Endodermal cell (in vitro differentiated cells): Measurements from ENCODE around the gene OR1F1. TPM values are rescaled to one million over a fixed set of nuclear protein-coding genes. Genes with fewer than 3 reads are reported as not detected.
A peak's percentile ranks its signal among the peaks of the same experiment; 100 is the strongest.

Experiments used
- DNase-seq: peaks from one replicate; pipeline ENCODE4 v3.0.0-alpha.2; 2017
- H3K27ac ChIP-seq: 2 replicates; pipeline ENCODE4 v1.5.1; 2013; ENCODE audit warnings: mild to moderate bottlenecking, low read depth, low read length, moderate library complexity
- H3K27me3 ChIP-seq: 2 replicates; pipeline ENCODE4 v1.6.1; 2013; ENCODE audit warnings: mild to moderate bottlenecking, low read length, moderate library complexity; ENCODE audit not compliant: insufficient read depth, control insufficient read depth, poor library complexity, severe bottlenecking
- H3K36me3 ChIP-seq: 2 replicates; pipeline ENCODE4 v1.7.0; 2013; ENCODE audit warnings: mild to moderate bottlenecking, low read length, moderate library complexity; ENCODE audit not compliant: control insufficient read depth, insufficient read depth
- H3K4me1 ChIP-seq: one replicate; pipeline ENCODE4 v1.7.0; 2013; ENCODE audit warnings: low read length; ENCODE audit not compliant: control insufficient read depth, insufficient read depth
- H3K4me3 ChIP-seq: 2 replicates; pipeline ENCODE4 v1.5.1; 2013; ENCODE audit warnings: mild to moderate bottlenecking, low read length, moderate library complexity
- H3K9ac ChIP-seq: 2 replicates; pipeline ENCODE4 v1.6.1; 2013; ENCODE audit warnings: mild to moderate bottlenecking, low read length, moderate library complexity; ENCODE audit not compliant: poor library complexity, severe bottlenecking; ENCODE audit errors: extremely low read depth
- H3K9me3 ChIP-seq: 2 replicates; pipeline ENCODE4 v1.6.1; 2013; ENCODE audit warnings: mild to moderate bottlenecking, low read length, moderate library complexity; ENCODE audit not compliant: control insufficient read depth
- H3K27ac Mint-ChIP-seq: 2 replicates; pipeline ENCODE4 v1.8.0; 2020; ENCODE audit warnings: mixed read lengths
- H3K27me3 Mint-ChIP-seq: 2 replicates; pipeline ENCODE4 v1.8.0; 2021; ENCODE audit warnings: mild to moderate bottlenecking, mixed read lengths; ENCODE audit not compliant: insufficient read depth
- H3K36me3 Mint-ChIP-seq: 2 replicates; pipeline ENCODE4 v1.8.0; 2020; ENCODE audit warnings: low read depth, mixed read lengths
- H3K4me1 Mint-ChIP-seq: 2 replicates; pipeline ENCODE4 v1.8.0; 2020; ENCODE audit warnings: mixed read lengths
- H3K4me3 Mint-ChIP-seq: 2 replicates; pipeline ENCODE4 v1.8.0; 2020; ENCODE audit warnings: mild to moderate bottlenecking, moderate library complexity, mixed read lengths
- H3K9me3 Mint-ChIP-seq: 2 replicates; pipeline ENCODE4 v1.8.0; 2020; ENCODE audit warnings: mild to moderate bottlenecking, mixed read lengths
- CTCF ChIP-seq: fragments of 200-600 bp; sonication (generic); conservative IDR thresholded peaks from 2 replicates; pipeline ENCODE4 v1.5.0; 2021; ENCODE audit warnings: antibody characterized with exemption, mild to moderate bottlenecking
- WGBS, 2 experiments: methylation state at CpG; one replicate each; pipeline versions ENCODE4 v1.1.5 to v1.1.7; 2013; ENCODE audit warnings: missing lambda C conversion rate in 2 of 2, mixed read lengths in 1 of 2; ENCODE audit not compliant: insufficient coverage in 1 of 2, insufficient read length in 1 of 2; 5-methylcytosine and 5-hydroxymethylcytosine counted together
- total RNA-seq, 2 donors: library from RNA; stranded (reverse); fragmentation: NEBNext Ultra II Directional in 1 of 2; extraction: Animal tissue kit (Norgen Biotek cat#: 25700) in 1 of 2; gene quantifications; 2 replicates in 1 of 2; 3 replicates in 1 of 2; pipeline ENCODE4 v1.2.1, GENCODE V29; 2021

Gene OR1F1
- total RNA-seq, 2 donors from 2014 or later, result 0.29 TPM; not detected in 1

- Histone ChIP-seq H3K9me3 (no peaks in the 10 kb centered on the region), H3K4me1 (no peaks in the 10 kb centered on the region), H3K36me3 (no peaks in the 10 kb centered on the region), H3K9ac (no peak overlapping the region), H3K4me3 (peak overlapping the region; percentile 90), H3K27me3 (peaks cover 19% of the 10 kb centered on the region), H3K27ac (no peak overlapping the region)
- Mint-ChIP-seq H3K36me3 (no peaks in the 10 kb centered on the region), H3K4me3 (peak overlapping the region; percentile 82), H3K27me3 (peaks cover 20% of the 10 kb centered on the region), H3K27ac (no peak overlapping the region), H3K4me1 (peaks cover 4% of the 10 kb centered on the region), H3K9me3 (no peaks in the 10 kb centered on the region)
- no peak for TF ChIP-seq CTCF
- no peak for DNase-seq
- WGBS, 2 experiments, result 94 to 98% methylated on average over 5 to 6 of the region's 6 CpGs
These were observed 38.8 kb upstream of the OR1F1 start for GRCh38 chr16:3149193-3149530.

- 1 to 6% methylated on average over 22 to 41 of the region's 41 CpGs for WGBS, 2 experiments
These were observed 38.2 kb upstream of the OR1F1 start for GRCh38 chr16:3149630-3150345.

More at GRCh38 chr16:3149630-3150345, 38.2 kb upstream of the OR1F1 start:
- Mint-ChIP-seq H3K9me3 (no peaks in the 10 kb centered on the region), H3K4me1 (peaks cover 4% of the 10 kb centered on the region), H3K4me3 (peak overlapping the region; percentile 82), H3K36me3 (no peaks in the 10 kb centered on the region), H3K27ac (peak overlapping the region; percentile 93), H3K27me3 (peaks cover 23% of the 10 kb centered on the region)
- H3K27me3 ChIP-seq, result peaks cover 19% of the 10 kb centered on the region
- peak overlapping the region; percentile 90 for H3K4me3 ChIP-seq
- peak overlapping the region; percentile 56 for H3K9ac ChIP-seq
- no peaks in the 10 kb centered on the region for H3K4me1 ChIP-seq
- TF ChIP-seq CTCF, result peak; percentile 77
- peak; percentile 91 for DNase-seq
- no peaks in the 10 kb centered on the region for H3K9me3 ChIP-seq
- no peaks in the 10 kb centered on the region for H3K36me3 ChIP-seq
- H3K27ac ChIP-seq, result no peak overlapping the region
